ENCODE measurements around the gene MID1. TPM values are rescaled to one million over a fixed set of nuclear protein-coding genes. Genes with fewer than 3 reads are reported as not detected.

MID1 gene
- total and polyA plus RNA-seq, 4 donors: 4.3 to 25.8 (median 12.9) TPM

- H3K4me3 ChIP-seq: no peak overlapping the region
- no peak overlapping the region for H3K27ac ChIP-seq (ENCODE audit: low read depth in 1 of 2, low read length in 1 of 2)
- no peak for TF ChIP-seq CTCF (IDR thresholded peaks at IDR 0.05; ENCODE audit: control extremely low read depth, extremely low read depth)
- no peak for ATAC-seq (ENCODE audit: insufficient read depth, low FRiP score)
- no peaks in the 10 kb centered on the region for H3K9me3 ChIP-seq (ENCODE audit: control insufficient read depth in 4 of 4, insufficient read depth in 3 of 4, low read length in 3 of 4)
- H3K36me3 ChIP-seq (ENCODE audit: control insufficient read depth in 4 of 4, insufficient read depth in 4 of 4, low read length in 4 of 4): no peaks in the 10 kb centered on the region
- no peak for DNase-seq
- H3K27me3 ChIP-seq (ENCODE audit: control insufficient read depth in 3 of 3, insufficient read depth in 3 of 3, low read length in 2 of 3): peaks cover 0 to 14% (median 2%) of the 10 kb centered on the region in 3 donors
- peaks cover 0 to 14% (median 0%) of the 10 kb centered on the region in 5 donors for H3K4me1 ChIP-seq (ENCODE audit: control insufficient read depth in 5 of 5, insufficient read depth in 5 of 5, low read length in 5 of 5)
- no peak overlapping the region for H3K9ac ChIP-seq (ENCODE audit: insufficient read depth in 1 of 2, low read length in 2 of 2)
These were observed 101.1 kb downstream of the MID1 start for GRCh38 chrX:10519278-10519677.

DNA sequence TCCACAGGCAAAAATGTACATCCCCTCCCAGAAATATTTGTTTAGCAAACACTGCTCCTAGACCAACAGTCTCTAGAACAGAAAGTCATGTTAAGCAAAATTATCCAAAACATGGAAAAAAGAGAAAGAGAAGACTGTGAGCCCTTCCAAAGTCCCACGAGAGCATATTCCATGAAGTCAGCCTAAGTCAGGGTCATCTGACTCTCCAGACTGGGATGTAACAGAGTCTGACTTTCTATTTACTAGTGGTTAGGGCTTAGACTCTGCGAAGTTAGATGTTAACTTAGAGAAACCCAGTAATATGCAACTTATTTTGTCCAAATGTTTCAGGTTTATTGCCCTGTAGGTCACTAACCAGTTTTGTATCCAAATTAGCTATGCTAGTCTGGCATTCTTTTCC is 102.3 kb downstream of the MID1 start:
- Histone ChIP-seq H3K9ac (ENCODE audit: insufficient read depth in 1 of 2, low read length in 2 of 2) (no peak overlapping the region), H3K9me3 (ENCODE audit: control insufficient read depth in 4 of 4, insufficient read depth in 3 of 4, low read length in 3 of 4) (no peaks in the 10 kb centered on the region), H3K27ac (ENCODE audit: low read depth in 1 of 2, low read length in 1 of 2) (no peak overlapping the region), H3K36me3 (ENCODE audit: control insufficient read depth in 4 of 4, insufficient read depth in 4 of 4, low read length in 4 of 4) (no peaks in the 10 kb centered on the region), H3K4me3 (no peak overlapping the region), H3K4me1 (ENCODE audit: control insufficient read depth in 5 of 5, insufficient read depth in 5 of 5, low read length in 5 of 5) (peaks cover 0 to 14% (median 0%) of the 10 kb centered on the region in 5 donors), H3K27me3 (ENCODE audit: control insufficient read depth in 3 of 3, insufficient read depth in 3 of 3, low read length in 2 of 3) (peaks cover 0 to 16% (median 2%) of the 10 kb centered on the region in 3 donors)
- no peak for TF ChIP-seq CTCF (IDR thresholded peaks at IDR 0.05; ENCODE audit: control extremely low read depth, extremely low read depth)
- ATAC-seq (ENCODE audit: insufficient read depth, low FRiP score): no peak
- 60 to 96% methylated on average over 2 of the region's 2 CpGs for WGBS, 2 donors
- no peak for DNase-seq

DNA sequence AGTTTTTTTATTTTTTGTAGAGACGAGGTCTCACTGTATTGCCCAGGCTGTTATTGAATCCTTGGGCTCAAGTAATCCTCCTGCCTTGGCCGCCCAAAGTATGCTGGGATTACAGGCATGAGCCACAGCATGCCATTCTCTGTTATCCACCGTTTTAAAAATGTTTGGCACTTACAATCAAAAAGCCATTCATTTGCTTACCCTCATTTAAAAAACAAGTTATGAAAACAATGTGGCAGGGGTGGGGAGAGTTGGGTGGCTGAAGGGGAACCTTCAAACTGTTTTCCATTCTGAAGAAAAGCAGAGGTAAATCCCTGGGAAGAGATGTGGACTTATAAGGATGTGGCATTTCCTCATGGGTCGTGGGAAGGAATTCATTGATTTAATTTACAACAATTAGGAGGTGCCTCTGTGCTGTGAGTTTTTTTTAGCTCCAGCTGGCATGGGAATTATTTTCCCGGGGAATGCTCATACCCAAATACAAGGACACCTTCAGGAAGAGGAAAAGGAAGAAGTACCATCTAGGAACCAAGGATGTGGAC is 103.5 kb downstream of the MID1 start:
- WGBS, 2 donors: 59 to 70% methylated on average over 5 of the region's 5 CpGs
- H3K4me3 ChIP-seq: no peak overlapping the region
- TF ChIP-seq CTCF (IDR thresholded peaks at IDR 0.05; ENCODE audit: control extremely low read depth, extremely low read depth): no peak
- no peaks in the 10 kb centered on the region for H3K36me3 ChIP-seq (ENCODE audit: control insufficient read depth in 4 of 4, insufficient read depth in 4 of 4, low read length in 4 of 4)
- H3K9me3 ChIP-seq (ENCODE audit: control insufficient read depth in 4 of 4, insufficient read depth in 3 of 4, low read length in 3 of 4): no peaks in the 10 kb centered on the region
- no peak overlapping the region for H3K27ac ChIP-seq (ENCODE audit: low read depth in 1 of 2, low read length in 1 of 2)
- peaks cover 0 to 14% (median 0%) of the 10 kb centered on the region in 5 donors for H3K4me1 ChIP-seq (ENCODE audit: control insufficient read depth in 5 of 5, insufficient read depth in 5 of 5, low read length in 5 of 5)
- DNase-seq: no peak
- H3K27me3 ChIP-seq (ENCODE audit: control insufficient read depth in 3 of 3, insufficient read depth in 3 of 3, low read length in 2 of 3): peaks cover 0 to 20% (median 2%) of the 10 kb centered on the region in 3 donors
- ATAC-seq (ENCODE audit: insufficient read depth, low FRiP score): no peak
- no peak overlapping the region for H3K9ac ChIP-seq (ENCODE audit: insufficient read depth in 1 of 2, low read length in 2 of 2)

DNA sequence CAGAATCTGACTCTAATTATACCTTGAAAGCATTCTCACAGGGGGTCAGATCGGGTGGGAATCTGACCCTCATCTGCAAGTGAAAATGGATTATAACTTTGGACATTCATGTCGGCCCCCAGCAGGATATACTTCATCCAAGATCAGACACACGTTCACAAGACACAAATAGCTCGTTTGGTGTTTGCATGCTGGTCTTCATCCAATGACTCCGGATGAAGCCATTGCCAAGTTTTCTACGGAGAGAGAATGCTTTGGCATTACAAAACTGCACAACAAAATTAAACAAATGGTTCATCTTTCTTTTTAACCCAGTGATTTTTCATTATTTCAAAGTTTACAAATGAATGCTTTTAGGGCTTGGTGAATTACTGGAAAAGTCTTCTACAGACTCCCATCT is 105.5 kb downstream of the MID1 start:
- 51 to 72% methylated on average over 6 of the region's 6 CpGs for WGBS, 2 donors
- H3K36me3 ChIP-seq (ENCODE audit: control insufficient read depth in 4 of 4, insufficient read depth in 4 of 4, low read length in 4 of 4): no peaks in the 10 kb centered on the region
- peaks cover 0 to 9% (median 0%) of the 10 kb centered on the region in 5 donors for H3K4me1 ChIP-seq (ENCODE audit: control insufficient read depth in 5 of 5, insufficient read depth in 5 of 5, low read length in 5 of 5)
- peaks cover 0 to 11% (median 2%) of the 10 kb centered on the region in 3 donors for H3K27me3 ChIP-seq (ENCODE audit: control insufficient read depth in 3 of 3, insufficient read depth in 3 of 3, low read length in 2 of 3)
- H3K9ac ChIP-seq (ENCODE audit: insufficient read depth in 1 of 2, low read length in 2 of 2): no peak overlapping the region
- TF ChIP-seq CTCF (IDR thresholded peaks at IDR 0.05; ENCODE audit: control extremely low read depth, extremely low read depth): no peak
- H3K27ac ChIP-seq (ENCODE audit: low read depth in 1 of 2, low read length in 1 of 2): no peak overlapping the region
- no peaks in the 10 kb centered on the region for H3K9me3 ChIP-seq (ENCODE audit: control insufficient read depth in 4 of 4, insufficient read depth in 3 of 4, low read length in 3 of 4)
- DNase-seq: peak; percentile 48 to 91 (median 81)
- ATAC-seq (ENCODE audit: insufficient read depth, low FRiP score): no peak
- H3K4me3 ChIP-seq: no peak overlapping the region
